ENCODE measurements around the gene GRK5. TPM values are rescaled to one million over a fixed set of nuclear protein-coding genes. Genes with fewer than 3 reads are reported as not detected.

The GRK5 gene
- total RNA-seq, 2 donors from 2014 or later, result 4.8 to 10.6 TPM

DNA sequence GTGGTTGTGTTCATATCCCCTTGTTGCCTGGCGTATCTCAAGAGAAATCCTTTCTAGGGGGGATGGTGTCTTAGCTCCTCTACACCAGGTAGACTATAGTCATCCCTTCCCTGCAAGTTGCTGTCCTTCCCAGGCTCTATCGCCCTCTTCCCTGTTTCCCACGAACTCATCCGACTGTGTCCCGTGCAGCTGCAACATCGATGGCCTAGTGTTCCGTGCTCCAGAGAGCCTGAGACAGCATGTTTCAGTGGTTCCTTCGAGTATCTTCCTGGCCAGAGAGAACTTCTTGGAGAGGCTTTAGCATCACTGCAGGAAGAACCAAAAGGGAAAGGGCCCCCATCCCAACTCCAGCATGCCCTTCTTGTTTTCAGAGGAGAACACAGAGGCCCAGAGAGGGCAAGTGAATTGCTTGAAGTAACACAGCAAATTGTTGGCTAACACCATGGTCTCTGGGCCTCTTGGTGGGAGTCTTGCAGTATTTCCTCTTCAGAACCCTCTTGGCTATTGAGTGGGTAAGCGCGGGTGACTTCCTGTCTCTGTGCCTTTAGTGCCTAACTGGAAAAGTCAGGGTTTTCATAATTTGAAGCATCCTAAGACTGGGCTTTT lies 172.2 kb downstream of the GRK5 start:
- intact Hi-C loops (cut with DNase I), result no loop called here
- Histone ChIP-seq H3K9me3 (no peaks in the 10 kb centered on the region), H3K36me3 (no peaks in the 10 kb centered on the region), H3K27me3 (replicated peaks; ENCODE audit: insufficient read depth) (no peaks in the 10 kb centered on the region), H3K4me1 (replicated peaks) (no peaks in the 10 kb centered on the region), H3K4me3 (no peak overlapping the region), H3K27ac (no peak overlapping the region)
- DNase-seq (ENCODE audit: low spot score), result no peak
- WGBS, result 96% methylated on average over 10 of the region's 10 CpGs
- TF ChIP-seq CTCF (IDR thresholded peaks at IDR 0.05) (no peak), POLR2A (IDR thresholded peaks at IDR 0.05) (no peak), POLR2AphosphoS5 (IDR thresholded peaks at IDR 0.05) (no peak)

DNA sequence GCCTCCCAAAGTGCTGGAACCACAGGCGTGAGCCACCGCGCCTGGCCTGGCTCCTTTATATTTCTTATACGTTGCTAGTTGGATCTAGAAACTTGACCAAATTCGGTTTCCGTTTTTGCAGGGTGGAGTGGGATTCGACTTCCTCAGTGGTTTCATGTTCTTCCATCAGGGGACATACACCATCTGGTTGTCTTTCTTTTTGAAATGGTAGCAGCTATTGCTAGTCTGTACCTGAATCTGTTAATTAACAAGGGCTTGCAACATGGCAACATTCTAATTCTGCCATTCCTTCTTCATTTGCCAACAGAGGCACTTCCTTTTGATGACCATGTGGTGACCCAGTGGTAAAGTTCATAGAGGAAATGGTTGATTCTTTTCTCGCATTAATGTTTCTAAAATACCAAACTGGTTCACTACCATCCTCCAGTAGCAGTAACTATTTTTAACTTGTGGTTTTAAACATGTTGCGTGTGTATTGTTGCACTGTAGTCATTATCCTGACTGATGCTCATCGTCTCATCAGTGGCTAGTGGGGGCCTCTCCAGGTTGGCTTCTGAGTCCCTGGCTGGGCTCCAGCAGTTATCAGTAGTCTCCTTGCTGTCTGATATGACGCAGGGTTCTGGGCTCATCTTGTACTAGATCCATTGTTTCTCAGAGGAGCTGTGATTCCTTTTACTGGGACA lies 175.9 kb downstream of the GRK5 start:
- no peaks in the 10 kb centered on the region for H3K36me3 ChIP-seq
- no peaks in the 10 kb centered on the region for H3K27me3 ChIP-seq (replicated peaks; ENCODE audit: insufficient read depth)
- intact Hi-C loops (cut with DNase I), result no loop called here
- no peaks in the 10 kb centered on the region for H3K4me1 ChIP-seq (replicated peaks)
- 92% methylated on average over 11 of the region's 11 CpGs for WGBS
- no peak overlapping the region for H3K4me3 ChIP-seq
- TF ChIP-seq POLR2A (IDR thresholded peaks at IDR 0.05) (no peak), POLR2AphosphoS5 (IDR thresholded peaks at IDR 0.05) (no peak), CTCF (IDR thresholded peaks at IDR 0.05) (no peak)
- DNase-seq (ENCODE audit: low spot score), result no peak
- no peak overlapping the region for H3K27ac ChIP-seq
- H3K9me3 ChIP-seq, result no peaks in the 10 kb centered on the region

DNA sequence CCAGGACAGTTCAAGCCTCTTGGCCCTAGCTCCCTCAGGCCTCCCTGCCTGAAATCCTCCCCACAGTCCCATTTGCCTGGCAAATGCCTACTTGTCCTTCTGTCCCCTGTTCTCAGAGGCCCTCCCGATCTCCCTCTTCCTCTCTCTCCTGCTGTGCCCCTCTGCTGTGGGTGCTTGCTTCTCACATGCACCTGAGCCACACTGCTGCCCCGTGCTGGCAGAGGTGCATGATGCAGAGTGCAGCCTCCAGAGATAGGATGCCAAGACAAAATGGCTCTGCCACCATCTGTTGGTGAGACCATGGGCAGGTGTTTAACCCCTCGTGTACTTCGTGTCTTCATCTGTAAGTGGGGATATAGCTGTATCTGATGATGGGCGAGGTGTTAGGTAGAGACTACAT lies 176.8 kb downstream of the GRK5 start:
- Histone ChIP-seq H3K4me1 (replicated peaks) (no peaks in the 10 kb centered on the region), H3K4me3 (no peak overlapping the region), H3K27me3 (replicated peaks; ENCODE audit: insufficient read depth) (no peaks in the 10 kb centered on the region), H3K9me3 (no peaks in the 10 kb centered on the region), H3K36me3 (no peaks in the 10 kb centered on the region), H3K27ac (no peak overlapping the region)
- intact Hi-C loops (cut with DNase I), result no loop called here
- DNase-seq (ENCODE audit: low spot score), result no peak
- WGBS, result 97% methylated on average over 5 of the region's 5 CpGs
- TF ChIP-seq POLR2A (IDR thresholded peaks at IDR 0.05), result no peak
- no peak for TF ChIP-seq POLR2AphosphoS5 (IDR thresholded peaks at IDR 0.05)
- no peak for TF ChIP-seq CTCF (IDR thresholded peaks at IDR 0.05)

GRCh38 chr10:119386666-119387065 lies 179.3 kb downstream of the GRK5 start:
- no peak for DNase-seq (ENCODE audit: low spot score)
- H3K36me3 ChIP-seq, result no peaks in the 10 kb centered on the region
- 95% methylated on average over 15 of the region's 15 CpGs for WGBS
- no peak overlapping the region for H3K27ac ChIP-seq
- no peaks in the 10 kb centered on the region for H3K27me3 ChIP-seq (replicated peaks; ENCODE audit: insufficient read depth)
- no peaks in the 10 kb centered on the region for H3K9me3 ChIP-seq
- H3K4me1 ChIP-seq (replicated peaks), result no peaks in the 10 kb centered on the region
- intact Hi-C loops (cut with DNase I), result no loop called here
- TF ChIP-seq POLR2AphosphoS5 (IDR thresholded peaks at IDR 0.05) (no peak), POLR2A (IDR thresholded peaks at IDR 0.05) (no peak), CTCF (IDR thresholded peaks at IDR 0.05) (no peak)
- H3K4me3 ChIP-seq, result no peak overlapping the region

DNA sequence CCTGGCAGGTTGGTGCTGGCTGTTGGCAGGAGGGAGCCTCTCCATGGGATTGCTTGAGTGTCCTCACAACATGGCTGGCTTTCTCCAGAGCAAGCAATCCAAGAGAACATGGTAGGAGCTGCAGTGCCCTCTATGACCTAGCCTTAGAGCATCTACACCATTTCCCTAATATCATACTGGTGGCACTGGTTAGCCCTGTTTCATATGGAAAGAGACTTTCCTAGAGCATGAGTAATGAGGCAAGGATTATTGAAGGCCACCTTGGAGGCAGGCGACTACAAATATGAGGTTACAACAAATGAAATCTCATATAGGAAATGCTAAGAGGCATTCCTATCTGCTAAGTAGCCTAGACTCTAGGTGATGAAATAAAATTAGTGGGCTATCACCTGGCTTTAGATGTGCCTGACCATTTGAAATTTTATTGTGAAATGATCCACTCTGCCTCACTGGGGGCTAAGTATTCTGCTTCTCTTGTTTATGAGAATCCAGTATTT lies 181.5 kb downstream of the GRK5 start:
- H3K4me1 ChIP-seq (replicated peaks), result no peaks in the 10 kb centered on the region
- 100% methylated on average over 1 of the region's 1 CpG for WGBS
- H3K9me3 ChIP-seq, result no peaks in the 10 kb centered on the region
- no peak overlapping the region for H3K27ac ChIP-seq
- H3K4me3 ChIP-seq, result no peak overlapping the region
- DNase-seq (ENCODE audit: low spot score), result no peak
- H3K27me3 ChIP-seq (replicated peaks; ENCODE audit: insufficient read depth), result no peaks in the 10 kb centered on the region
- intact Hi-C loops (cut with DNase I), result no loop called here
- no peak for TF ChIP-seq CTCF (IDR thresholded peaks at IDR 0.05)
- no peak for TF ChIP-seq POLR2AphosphoS5 (IDR thresholded peaks at IDR 0.05)
- no peak for TF ChIP-seq POLR2A (IDR thresholded peaks at IDR 0.05)
- H3K36me3 ChIP-seq, result no peaks in the 10 kb centered on the region

Measured in prostate gland (tissue), 2 donors.